ENCODE measurements around the gene PLEKHM3. TPM values are rescaled to one million over a fixed set of nuclear protein-coding genes. Genes with fewer than 3 reads are reported as not detected.

PLEKHM3 gene
- total RNA-seq, 1 experiment from 2014 or later = 9.3 TPM

- CTCF ChIA-PET = no interaction called here
- no peak for TF ChIP-seq CTCF (IDR thresholded peaks at IDR 0.05; ENCODE audit: insufficient read depth in 1 of 2, low read depth in 1 of 2, low read length in 1 of 2, severe bottlenecking in 1 of 2, unreplicated experiment in 1 of 2)
- Mint-ChIP-seq H3K27ac (ENCODE audit: unreplicated experiment) (no peak overlapping the region), H3K36me3 (ENCODE audit: insufficient read depth, unreplicated experiment) (no peaks in the 10 kb centered on the region), H3K27me3 (ENCODE audit: insufficient read depth, unreplicated experiment) (no peaks in the 10 kb centered on the region), H3K4me1 (ENCODE audit: low read depth, unreplicated experiment) (peaks cover 47% of the 10 kb centered on the region), H3K4me3 (ENCODE audit: unreplicated experiment) (no peak overlapping the region), H3K9me3 (ENCODE audit: unreplicated experiment) (no peaks in the 10 kb centered on the region)
- Histone ChIP-seq H3K27me3 (replicated peaks; ENCODE audit: control insufficient read depth, insufficient read depth, low read length) (no peaks in the 10 kb centered on the region), H3K4me1 (peaks cover 56% of the 10 kb centered on the region), H3K9me3 (no peaks in the 10 kb centered on the region), H3K36me3 (ENCODE audit: control insufficient read depth, insufficient read depth, low read length) (no peaks in the 10 kb centered on the region), H3K4me3 (ENCODE audit: low read depth, low read length) (no peak overlapping the region)
- intact Hi-C loops (cut with micrococcal nuclease; ENCODE audit: unreplicated experiment) = no loop called here
- BruUV-seq (replicated peaks) = no TSS peak
- POLR2A ChIA-PET = no interaction called here
- no peak for DNase-seq
Observed at GRCh38 chr2:207938415-207938814, 86.9 kb downstream of the PLEKHM3 start.

- DNase-seq = no peak
- Mint-ChIP-seq H3K4me3 (ENCODE audit: unreplicated experiment) (no peak overlapping the region), H3K9me3 (ENCODE audit: unreplicated experiment) (no peaks in the 10 kb centered on the region), H3K4me1 (ENCODE audit: low read depth, unreplicated experiment) (peaks cover 47% of the 10 kb centered on the region), H3K27ac (ENCODE audit: unreplicated experiment) (no peak overlapping the region), H3K27me3 (ENCODE audit: insufficient read depth, unreplicated experiment) (no peaks in the 10 kb centered on the region), H3K36me3 (ENCODE audit: insufficient read depth, unreplicated experiment) (no peaks in the 10 kb centered on the region)
- CTCF ChIA-PET = no interaction called here
- H3K27me3 ChIP-seq (replicated peaks; ENCODE audit: control insufficient read depth, insufficient read depth, low read length) = no peaks in the 10 kb centered on the region
- BruUV-seq (replicated peaks) = no TSS peak
- POLR2A ChIA-PET = no interaction called here
- no peaks in the 10 kb centered on the region for H3K36me3 ChIP-seq (ENCODE audit: control insufficient read depth, insufficient read depth, low read length)
- H3K4me3 ChIP-seq (ENCODE audit: low read depth, low read length) = no peak overlapping the region
- peaks cover 61% of the 10 kb centered on the region for H3K4me1 ChIP-seq
- no peak for TF ChIP-seq CTCF (IDR thresholded peaks at IDR 0.05; ENCODE audit: insufficient read depth in 1 of 2, low read depth in 1 of 2, low read length in 1 of 2, severe bottlenecking in 1 of 2, unreplicated experiment in 1 of 2)
- intact Hi-C loops (cut with micrococcal nuclease; ENCODE audit: unreplicated experiment) = no loop called here
- H3K9me3 ChIP-seq = no peaks in the 10 kb centered on the region
Observed at GRCh38 chr2:207937823-207938222, 87.5 kb downstream of the PLEKHM3 start.

GRCh38 chr2:207937253-207937652, 88.1 kb downstream of the PLEKHM3 start:
- Histone ChIP-seq H3K9me3 (no peaks in the 10 kb centered on the region), H3K36me3 (ENCODE audit: control insufficient read depth, insufficient read depth, low read length) (no peaks in the 10 kb centered on the region), H3K4me3 (ENCODE audit: low read depth, low read length) (no peak overlapping the region), H3K27me3 (replicated peaks; ENCODE audit: control insufficient read depth, insufficient read depth, low read length) (no peaks in the 10 kb centered on the region), H3K4me1 (peaks cover 61% of the 10 kb centered on the region)
- intact Hi-C loops (cut with micrococcal nuclease; ENCODE audit: unreplicated experiment) = no loop called here
- ChIA-PET CTCF (no interaction called here), POLR2A (no interaction called here)
- Mint-ChIP-seq H3K9me3 (ENCODE audit: unreplicated experiment) (no peaks in the 10 kb centered on the region), H3K27me3 (ENCODE audit: insufficient read depth, unreplicated experiment) (no peaks in the 10 kb centered on the region), H3K4me3 (ENCODE audit: unreplicated experiment) (no peak overlapping the region), H3K27ac (ENCODE audit: unreplicated experiment) (no peak overlapping the region), H3K36me3 (ENCODE audit: insufficient read depth, unreplicated experiment) (no peaks in the 10 kb centered on the region), H3K4me1 (ENCODE audit: low read depth, unreplicated experiment) (peaks cover 47% of the 10 kb centered on the region)
- no TSS peak for BruUV-seq (replicated peaks)
- TF ChIP-seq CTCF (IDR thresholded peaks at IDR 0.05; ENCODE audit: insufficient read depth in 1 of 2, low read depth in 1 of 2, low read length in 1 of 2, severe bottlenecking in 1 of 2, unreplicated experiment in 1 of 2) = no peak
- DNase-seq = no peak
